GM18873 (cell line): Measurements from ENCODE around the gene KRTAP10-6.
"Not testable (repeated sequence)": the region's sequence is repeated elsewhere in the genome, so short reads cannot be mapped to it uniquely, and the experiment has no call there.

Experiments
- ATAC-seq: cut with Tn5 transposase; IDR thresholded peaks from one replicate; pipeline ENCODE4 v1.9.1; 2021; ENCODE audit warnings: mild to moderate bottlenecking, moderate library complexity, moderate number of reproducible peaks; ENCODE audit not compliant: unreplicated experiment, low FRiP score

The KRTAP10-6 gene

GRCh38 chr21:44600118-44600978 is 8.0 kb upstream of the KRTAP10-6 start, which contains the start of gene KRTAP10-7:
KRTAP10-7 (plus strand) TSS chr21:44600597; CDS start chr21:44600622, 25 bp downstream.
- ATAC-seq: not testable (repeated sequence)

- no peak for ATAC-seq
Observed at GRCh38 chr21:44599264-44600029, 7.1 kb upstream of the KRTAP10-6 start.

- ATAC-seq: no peak
Observed at GRCh38 chr21:44598061-44598460, 5.8 kb upstream of the KRTAP10-6 start.

DNA sequence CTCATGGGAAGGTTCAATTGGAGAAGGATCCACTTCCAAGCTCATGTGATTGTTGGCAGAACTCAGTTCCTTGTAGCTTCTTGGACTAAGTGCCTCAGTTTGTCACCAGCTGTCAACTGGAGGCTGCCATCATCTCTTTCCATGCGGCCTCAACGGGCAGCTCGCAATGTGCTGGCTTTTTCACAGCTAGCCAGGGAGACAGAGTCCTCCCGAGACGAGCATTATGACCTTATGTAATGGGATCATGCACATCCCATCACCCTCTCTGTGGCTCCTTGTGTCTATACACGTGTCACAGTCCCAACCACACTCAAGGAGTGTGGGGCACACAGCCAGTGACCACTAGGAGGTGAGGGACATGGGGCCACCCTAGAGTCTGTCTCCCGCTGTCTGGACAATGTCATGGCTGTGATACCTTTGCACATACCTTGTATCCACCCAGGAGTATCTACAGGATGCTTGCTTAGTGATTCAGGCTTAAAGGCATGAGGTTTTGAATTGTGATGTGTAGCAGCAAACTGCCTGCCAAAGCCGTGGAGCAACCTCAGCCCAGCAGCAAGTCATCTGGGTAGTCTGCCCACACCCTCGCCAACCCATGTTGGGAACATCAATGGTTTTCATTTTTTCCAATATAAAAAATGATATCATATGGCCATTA is 3.9 kb upstream of the KRTAP10-6 start:
- ATAC-seq: no peak

GRCh38 chr21:44595524-44595923 is 3.2 kb upstream of the KRTAP10-6 start:
- no peak for ATAC-seq

- ATAC-seq: no peak
Observed at GRCh38 chr21:44594406-44594916, 2.2 kb upstream of the KRTAP10-6 start.

DNA sequence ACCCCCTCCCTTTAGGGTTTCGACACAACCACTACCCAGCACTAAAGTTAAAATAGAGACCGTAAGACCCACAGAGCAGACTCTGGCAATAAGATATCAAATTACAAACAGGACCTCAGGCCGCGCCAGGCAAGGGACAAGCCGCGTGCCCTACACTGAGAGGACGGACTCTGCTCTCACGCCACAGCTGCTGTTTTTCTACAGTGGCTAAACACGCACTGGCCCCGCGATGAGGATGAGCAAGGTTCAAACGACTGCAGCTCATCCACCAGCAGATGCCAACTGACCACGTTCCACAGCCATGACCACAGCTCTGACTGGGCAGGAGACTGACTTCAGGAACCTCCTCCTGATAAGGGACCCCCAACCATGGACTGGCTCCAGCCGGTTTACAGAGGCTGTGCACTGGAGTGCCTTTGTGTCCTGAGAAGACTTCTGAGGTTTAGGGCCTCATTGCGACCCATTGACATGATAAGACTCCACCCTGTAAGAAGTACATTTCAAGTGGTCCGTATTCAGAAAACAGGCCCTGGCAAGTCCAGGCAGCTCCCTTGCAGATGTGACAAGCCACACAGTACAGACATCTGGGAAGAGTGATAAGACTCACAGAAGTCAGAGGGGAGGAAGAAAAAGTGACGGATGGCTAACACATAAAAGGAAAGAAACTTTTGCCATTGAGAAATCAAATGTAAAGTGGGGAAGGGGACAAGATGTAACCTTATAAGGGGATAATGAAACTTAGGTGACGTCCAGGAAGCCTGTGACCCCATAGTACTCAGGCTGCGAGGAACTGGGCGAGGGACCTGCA is 1.5 kb upstream of the KRTAP10-6 start:
- ATAC-seq: no peak

- ATAC-seq: not testable (repeated sequence)
Observed at GRCh38 chr21:44591801-44592130, 539 bp downstream of the KRTAP10-6 start.

- ATAC-seq: not testable (repeated sequence)
Observed at GRCh38 chr21:44590897-44591800, 1.2 kb downstream of the KRTAP10-6 start.

DNA sequence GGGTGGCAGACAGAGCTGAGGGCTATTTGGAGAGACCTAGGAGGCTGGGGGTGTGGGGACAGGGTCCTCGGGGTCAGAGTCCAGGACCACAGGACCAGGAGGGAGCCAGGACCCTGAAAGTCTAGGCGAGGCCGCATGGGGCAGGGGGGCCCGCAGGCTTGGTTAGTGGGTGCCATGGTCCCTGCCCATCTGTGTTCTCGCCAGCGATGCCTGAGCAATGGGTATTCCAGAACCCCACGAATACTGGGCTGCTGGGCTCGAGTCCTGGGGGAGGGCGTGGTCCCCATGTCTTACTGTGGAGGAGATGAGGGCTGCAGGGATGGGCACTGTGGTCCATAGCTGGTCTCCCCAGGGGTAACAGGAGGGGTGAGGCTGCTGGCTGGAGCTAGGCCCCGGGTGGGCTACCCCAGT is 2.0 kb downstream of the KRTAP10-6 start:
- no peak for ATAC-seq

GRCh38 chr21:44589586-44590305 is 2.6 kb downstream of the KRTAP10-6 start:
- no peak for ATAC-seq

- no peak for ATAC-seq
Observed at GRCh38 chr21:44589094-44589493, 3.2 kb downstream of the KRTAP10-6 start.

- ATAC-seq: no peak
Observed at GRCh38 chr21:44585892-44586291, 6.4 kb downstream of the KRTAP10-6 start.

GRCh38 chr21:44583800-44584147 is 8.5 kb downstream of the KRTAP10-6 start:
- ATAC-seq: no peak

DNA sequence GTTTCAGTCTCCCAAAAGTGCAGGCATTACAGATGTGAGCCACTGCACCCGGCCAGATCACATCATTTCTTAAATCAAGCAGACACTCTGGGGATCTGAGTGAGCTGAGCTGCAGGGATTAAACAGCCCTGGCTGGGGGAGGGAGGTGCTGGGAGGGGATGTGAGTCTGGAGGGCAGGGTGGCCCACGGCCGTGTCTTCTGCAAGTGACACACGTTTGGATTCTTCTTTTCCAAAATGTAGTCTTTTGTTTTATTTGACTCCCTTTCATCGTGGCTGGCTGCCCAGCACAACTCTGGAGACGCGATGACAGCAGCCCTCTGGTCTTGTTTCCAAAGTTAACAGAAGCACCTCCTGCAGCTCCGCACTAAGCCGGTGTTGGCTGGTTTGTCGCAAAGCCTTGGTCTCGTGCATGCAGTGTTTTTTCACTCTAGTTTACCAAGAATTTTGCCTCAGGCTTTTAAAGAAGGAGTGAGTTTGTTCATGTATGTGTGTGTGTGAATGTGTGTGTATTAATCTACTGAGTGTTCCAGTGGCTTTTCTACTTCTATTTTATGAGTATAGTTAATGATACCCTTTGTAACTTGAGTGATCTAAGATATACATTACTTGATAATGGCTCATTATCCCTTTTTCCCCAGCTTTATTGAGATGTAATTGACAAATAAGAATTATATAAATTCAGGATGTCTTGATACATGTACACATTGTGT is 9.1 kb downstream of the KRTAP10-6 start:
- ATAC-seq: no peak

GRCh38 chr21:44582055-44582454 is 10.2 kb downstream of the KRTAP10-6 start:
- no peak for ATAC-seq

GRCh38 chr21:44581158-44581557 is 11.1 kb downstream of the KRTAP10-6 start:
- ATAC-seq: no peak
